SU-DHL-6 (cell line): Measurements from ENCODE around the gene PLD1.

Experiments
- H2AFZ ChIP-seq: fragments of 200-600 bp; sonication (generic); 2 replicates; pipeline ENCODE4 v1.6.1; 2014; ENCODE audit warnings: low read depth, mild to moderate bottlenecking, moderate library complexity, mixed read lengths, antibody characterized with exemption, low read length; ENCODE audit not compliant: severe bottlenecking
- H3F3A ChIP-seq: fragments of 200-600 bp; shearing (Covaris generic); 2 replicates; pipeline ENCODE4 v1.6.0; 2016; ENCODE audit warnings: antibody characterized with exemption, mild to moderate bottlenecking; ENCODE audit not compliant: insufficient read depth
- H3K27ac ChIP-seq: fragments of 200-600 bp; sonication (generic); 2 replicates; pipeline ENCODE4 v1.5.1; 2016; ENCODE audit warnings: low read depth, mild to moderate bottlenecking, low read length, moderate library complexity, mixed read lengths
- H3K27me3 ChIP-seq: fragments of 200-600 bp; sonication (generic), shearing (Covaris generic); 2 replicates; pipeline ENCODE4 v1.6.0; 2014; ENCODE audit warnings: mild to moderate bottlenecking, low read length
- H3K36me3 ChIP-seq: fragments of 200-600 bp; sonication (generic); 2 replicates; pipeline ENCODE4 v1.6.1; 2014; ENCODE audit warnings: mild to moderate bottlenecking, low read length, mixed read lengths
- H3K4me2 ChIP-seq: fragments of 300-600, 200-600 bp; shearing (Covaris generic), sonication (generic); 2 replicates; pipeline ENCODE4 v1.6.0; 2014; ENCODE audit warnings: low read length, low read depth, mild to moderate bottlenecking; ENCODE audit not compliant: poor library complexity, severe bottlenecking
- H3K4me3 ChIP-seq: fragments of 200-600 bp; sonication (generic); 2 replicates; pipeline ENCODE4 v1.5.1; 2014; ENCODE audit warnings: antibody characterized with exemption, low read length, mild to moderate bottlenecking, mixed read lengths; ENCODE audit not compliant: insufficient read depth, poor library complexity, severe bottlenecking
- H3K79me2 ChIP-seq: fragments of 200-600 bp; sonication (generic); 2 replicates; pipeline ENCODE4 v1.6.1; 2014; ENCODE audit warnings: mild to moderate bottlenecking, low read length, moderate library complexity; ENCODE audit not compliant: insufficient read depth
- H3K9ac ChIP-seq: fragments of 200-600 bp; sonication (generic); 2 replicates; pipeline ENCODE4 v1.7.0; 2014; ENCODE audit warnings: mild to moderate bottlenecking, low read length
- H3K9me2 ChIP-seq: fragments of 200-600 bp; sonication (generic); replicated peaks from 2 replicates; pipeline ENCODE4 v1.6.1; 2014; ENCODE audit warnings: low read length; ENCODE audit not compliant: insufficient read depth
- H3K9me3 ChIP-seq: fragments of 200-600 bp; sonication (generic); 2 replicates; pipeline ENCODE4 v1.6.1; 2014; ENCODE audit warnings: low read length, mixed read lengths; ENCODE audit not compliant: insufficient read depth
- H4K20me1 ChIP-seq: fragments of 200-600 bp; sonication (generic); 2 replicates; pipeline ENCODE4 v1.6.1; 2014; ENCODE audit warnings: low read depth, mild to moderate bottlenecking, antibody characterized with exemption, low read length, moderate library complexity, mixed read lengths
- CTCF ChIP-seq: fragments of 200-600 bp; sonication (generic); IDR thresholded peaks from one replicate; pipeline ENCODE4 v1.5.1; 2017; ENCODE audit warnings: antibody characterized with exemption, mild to moderate bottlenecking, low read length, moderate library complexity; ENCODE audit not compliant: insufficient read depth, poor library complexity, severe bottlenecking
- EZH2phosphoT487 ChIP-seq: fragments of 200-600 bp; sonication (generic), shearing (Covaris generic); conservative IDR thresholded peaks from 2 replicates; pipeline ENCODE4 v1.6.1; 2018; ENCODE audit warnings: mild to moderate bottlenecking, antibody characterized with exemption, low read length, moderate library complexity, mixed read lengths

The PLD1 gene

GRCh38 chr3:171712171-171712938, 97.9 kb downstream of the PLD1 start:
- H2AFZ ChIP-seq = no peak overlapping the region
- no peaks in the 10 kb centered on the region for H3K36me3 ChIP-seq
- no peaks in the 10 kb centered on the region for H4K20me1 ChIP-seq
- H3K27me3 ChIP-seq = no peaks in the 10 kb centered on the region
- H3K9me3 ChIP-seq = no peaks in the 10 kb centered on the region
- H3K79me2 ChIP-seq = no peaks in the 10 kb centered on the region
- H3K9me2 ChIP-seq = no peaks in the 10 kb centered on the region
- no peak overlapping the region for H3K9ac ChIP-seq
- TF ChIP-seq EZH2phosphoT487 = no peak
- no peak for TF ChIP-seq CTCF
- no peak overlapping the region for H3K4me2 ChIP-seq
- H3K4me3 ChIP-seq = no peak overlapping the region
- H3F3A ChIP-seq = no peaks in the 10 kb centered on the region
- no peak overlapping the region for H3K27ac ChIP-seq

GRCh38 chr3:171711461-171712170, 98.7 kb downstream of the PLD1 start:
- H3K4me3 ChIP-seq = no peak overlapping the region
- no peaks in the 10 kb centered on the region for H3F3A ChIP-seq
- no peaks in the 10 kb centered on the region for H3K79me2 ChIP-seq
- H3K36me3 ChIP-seq = no peaks in the 10 kb centered on the region
- H3K4me2 ChIP-seq = no peak overlapping the region
- no peaks in the 10 kb centered on the region for H3K9me2 ChIP-seq
- no peaks in the 10 kb centered on the region for H3K9me3 ChIP-seq
- H3K27ac ChIP-seq = no peak overlapping the region
- H3K9ac ChIP-seq = no peak overlapping the region
- TF ChIP-seq CTCF (no peak), EZH2phosphoT487 (no peak)
- no peak overlapping the region for H2AFZ ChIP-seq
- H4K20me1 ChIP-seq = no peaks in the 10 kb centered on the region
- no peaks in the 10 kb centered on the region for H3K27me3 ChIP-seq

GRCh38 chr3:171710359-171710758, 99.9 kb downstream of the PLD1 start:
- Histone ChIP-seq H3F3A (no peaks in the 10 kb centered on the region), H3K79me2 (no peaks in the 10 kb centered on the region), H2AFZ (no peak overlapping the region), H3K4me2 (no peak overlapping the region), H3K27me3 (no peaks in the 10 kb centered on the region), H4K20me1 (no peaks in the 10 kb centered on the region), H3K9me2 (no peaks in the 10 kb centered on the region), H3K36me3 (no peaks in the 10 kb centered on the region), H3K4me3 (no peak overlapping the region), H3K9ac (no peak overlapping the region), H3K27ac (no peak overlapping the region), H3K9me3 (no peaks in the 10 kb centered on the region)
- TF ChIP-seq CTCF (no peak), EZH2phosphoT487 (no peak)
